Measurements from ENCODE around the gene PRUNE2.
"Not testable (repeated sequence)": the region's sequence is repeated elsewhere in the genome, so short reads cannot be mapped to it uniquely, and the experiment has no call there.

The PRUNE2 gene

DNA sequence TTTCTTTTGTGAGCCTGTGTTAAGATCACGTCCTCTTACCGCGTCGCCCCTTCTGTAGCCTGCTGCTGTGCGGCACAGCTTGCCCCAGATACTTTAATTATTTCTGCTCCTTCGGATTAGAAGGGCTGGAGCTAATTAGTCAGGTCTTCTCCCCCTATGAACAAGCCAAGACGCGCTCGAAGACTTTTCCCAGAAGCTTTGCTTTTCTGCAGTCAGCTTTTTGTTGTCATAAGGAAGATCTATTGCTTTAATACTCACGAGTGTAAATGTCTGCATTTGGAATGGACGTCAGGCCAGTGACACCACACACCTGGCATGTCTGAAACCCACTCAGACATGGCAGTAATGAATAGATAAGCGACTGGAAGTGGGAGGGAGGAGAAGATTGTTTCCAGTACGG is 37.0 kb downstream of the PRUNE2 start:
- H3K4me3 ChIP-seq (ENCODE audit: low read depth, low read length) = peak overlapping the region; percentile 12; the same call in 1 of the 2 replicates
- no peak for DNase-seq (ENCODE audit: low read depth, low spot score)
- ChIA-PET CTCF (no interaction called here), POLR2A (no interaction called here)
- no peak for TF ChIP-seq CTCF (IDR thresholded peaks at IDR 0.05; ENCODE audit: insufficient read depth, low read length, missing control alignments)

DNA sequence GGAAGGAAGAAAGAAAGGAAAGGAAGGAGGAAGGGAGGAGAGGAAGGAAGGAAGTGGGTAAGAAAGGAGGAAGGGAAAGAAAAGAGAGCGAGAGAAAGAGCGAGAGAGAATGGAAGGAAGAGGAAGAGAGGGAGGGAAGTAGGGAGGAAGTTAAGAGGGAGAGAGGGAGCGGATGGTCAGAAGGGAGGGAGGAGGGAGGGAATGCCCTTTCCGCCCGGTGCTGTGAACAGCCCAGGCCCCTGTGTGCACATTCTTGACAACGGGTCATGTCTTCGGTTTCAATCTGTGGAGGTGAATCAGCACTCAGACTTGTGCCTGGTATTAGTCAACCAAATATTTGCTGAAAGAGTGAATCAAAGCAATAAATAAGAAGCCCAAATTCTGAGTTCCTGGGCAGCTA is 39.2 kb downstream of the PRUNE2 start:
- DNase-seq (ENCODE audit: low read depth, low spot score) = peak; percentile 71
- H3K4me3 ChIP-seq (ENCODE audit: low read depth, low read length) = no peak overlapping the region
- CTCF ChIA-PET = no interaction called here
- no peak for TF ChIP-seq CTCF (IDR thresholded peaks at IDR 0.05; ENCODE audit: insufficient read depth, low read length, missing control alignments)
- POLR2A ChIA-PET = interaction anchor here (1.5 kb wide), 1 partner anchor 40 kb away, joined by 3 read pairs; no protein-coding TSS in a partner anchor

DNA sequence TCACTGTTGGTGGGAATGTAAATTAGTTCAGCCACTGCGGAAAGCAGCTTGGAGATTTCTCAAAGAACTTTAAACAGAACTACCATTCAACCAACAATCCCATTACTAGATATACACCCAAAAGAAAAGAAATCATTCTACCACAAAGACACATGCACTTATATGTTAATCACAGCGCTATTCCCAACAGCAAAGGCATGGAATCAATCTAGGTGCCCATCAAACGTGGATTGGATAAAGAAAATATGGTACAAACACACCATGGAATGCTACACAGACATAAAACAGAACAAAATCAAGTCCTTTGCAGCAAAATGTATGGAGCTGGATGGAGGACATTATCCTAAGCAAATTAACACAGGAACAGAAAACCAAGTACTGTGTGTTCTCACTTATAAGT is 42.1 kb downstream of the PRUNE2 start:
- DNase-seq (ENCODE audit: low read depth, low spot score) = no peak
- ChIA-PET CTCF (no interaction called here), POLR2A (no interaction called here)
- H3K4me3 ChIP-seq (ENCODE audit: low read depth, low read length) = no peak overlapping the region
- TF ChIP-seq CTCF (IDR thresholded peaks at IDR 0.05; ENCODE audit: insufficient read depth, low read length, missing control alignments) = no peak

DNA sequence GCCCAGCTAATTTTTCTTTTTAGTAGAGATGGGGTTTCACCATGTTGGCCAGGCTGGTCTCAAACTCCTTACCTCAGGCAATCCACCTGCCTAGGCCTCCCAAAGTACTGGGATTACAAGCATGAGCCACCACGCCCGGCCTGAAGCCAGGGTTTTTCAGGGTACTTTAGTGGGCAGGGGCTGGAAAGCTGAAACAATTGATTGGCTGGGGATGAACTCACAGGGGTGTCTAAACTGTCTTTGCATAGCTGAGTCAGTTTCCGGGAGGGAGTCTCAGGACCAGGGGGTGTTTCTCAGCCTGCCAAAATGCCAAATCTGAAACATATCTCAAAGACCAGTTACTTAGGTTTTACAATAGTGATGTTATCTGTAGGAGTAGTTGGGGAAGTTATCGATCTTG is 46.1 kb downstream of the PRUNE2 start:
- H3K4me3 ChIP-seq (ENCODE audit: low read depth, low read length) = no peak overlapping the region
- ChIA-PET CTCF (no interaction called here), POLR2A (no interaction called here)
- no peak for TF ChIP-seq CTCF (IDR thresholded peaks at IDR 0.05; ENCODE audit: insufficient read depth, low read length, missing control alignments)
- DNase-seq (ENCODE audit: low read depth, low spot score) = no peak

GRCh38 chr9:76858248-76858647 is 47.7 kb downstream of the PRUNE2 start:
- DNase-seq (ENCODE audit: low read depth, low spot score); H3K4me3 ChIP-seq (ENCODE audit: low read depth, low read length); POLR2A ChIA-PET; CTCF ChIA-PET: not testable (repeated sequence)

GRCh38 chr9:76856016-76856415 is 49.9 kb downstream of the PRUNE2 start:
- ChIA-PET POLR2A (no interaction called here), CTCF (no interaction called here)
- TF ChIP-seq CTCF (IDR thresholded peaks at IDR 0.05; ENCODE audit: insufficient read depth, low read length, missing control alignments) = no peak

GRCh38 chr9:76855015-76855414 is 50.9 kb downstream of the PRUNE2 start:
- H3K4me3 ChIP-seq (ENCODE audit: low read depth, low read length) = no peak overlapping the region
- POLR2A ChIA-PET = no interaction called here
- no peak for DNase-seq (ENCODE audit: low read depth, low spot score)
- CTCF ChIA-PET = no interaction called here
- no peak for TF ChIP-seq CTCF (IDR thresholded peaks at IDR 0.05; ENCODE audit: insufficient read depth, low read length, missing control alignments)

More at GRCh38 chr9:76856016-76856415, 49.9 kb downstream of the PRUNE2 start:
- no peak overlapping the region for H3K4me3 ChIP-seq (ENCODE audit: low read depth, low read length)
- DNase-seq (ENCODE audit: low read depth, low spot score) = no peak

Measured in AG04449 (cell line).